ENCODE data around the gene TRPC3.
"Not testable (repeated sequence)": the region's sequence is repeated elsewhere in the genome, so short reads cannot be mapped to it uniquely, and the experiment has no call there.

Gene TRPC3

DNA sequence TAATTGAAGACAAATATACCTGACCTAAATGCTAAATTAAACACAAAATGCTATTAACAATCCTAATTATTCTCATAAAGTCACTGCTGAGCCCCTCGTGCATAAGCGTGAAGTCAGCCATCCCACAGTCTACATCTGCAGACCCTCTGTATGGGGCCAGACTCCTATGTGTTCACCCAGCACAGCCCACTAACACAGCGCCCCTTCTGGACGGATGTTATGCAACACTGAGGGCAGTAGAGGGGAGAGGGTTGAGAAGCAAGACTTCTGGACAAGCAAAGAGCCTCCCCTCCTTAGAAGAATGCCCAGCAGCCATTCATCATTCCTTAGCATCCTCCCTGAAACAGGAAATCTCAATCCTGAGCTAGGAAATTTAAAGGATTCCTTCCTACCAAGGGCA is 7.9 kb downstream of the TRPC3 start:
- peak; percentile 10 for DNase-seq

DNA sequence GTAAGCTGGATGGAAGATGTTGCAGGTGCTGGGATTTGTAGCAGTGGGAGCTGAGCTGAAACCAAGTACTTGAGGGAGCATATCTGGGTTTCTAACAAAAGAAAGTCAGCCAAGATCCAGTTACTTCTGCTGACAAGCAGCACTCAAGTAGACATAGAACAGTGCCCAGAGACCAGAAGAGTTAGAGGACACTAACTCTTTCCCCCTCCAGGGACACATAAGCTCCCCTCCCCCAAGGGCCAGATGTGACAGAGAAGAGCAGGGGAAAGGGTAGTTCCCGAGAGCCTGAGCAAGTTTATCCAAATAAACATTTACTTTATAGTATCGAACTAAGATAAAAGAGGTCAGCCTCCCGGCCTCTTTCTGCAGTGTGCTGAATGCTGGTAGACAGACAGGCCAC is 12.2 kb downstream of the TRPC3 start:
- no peak for DNase-seq

DNA sequence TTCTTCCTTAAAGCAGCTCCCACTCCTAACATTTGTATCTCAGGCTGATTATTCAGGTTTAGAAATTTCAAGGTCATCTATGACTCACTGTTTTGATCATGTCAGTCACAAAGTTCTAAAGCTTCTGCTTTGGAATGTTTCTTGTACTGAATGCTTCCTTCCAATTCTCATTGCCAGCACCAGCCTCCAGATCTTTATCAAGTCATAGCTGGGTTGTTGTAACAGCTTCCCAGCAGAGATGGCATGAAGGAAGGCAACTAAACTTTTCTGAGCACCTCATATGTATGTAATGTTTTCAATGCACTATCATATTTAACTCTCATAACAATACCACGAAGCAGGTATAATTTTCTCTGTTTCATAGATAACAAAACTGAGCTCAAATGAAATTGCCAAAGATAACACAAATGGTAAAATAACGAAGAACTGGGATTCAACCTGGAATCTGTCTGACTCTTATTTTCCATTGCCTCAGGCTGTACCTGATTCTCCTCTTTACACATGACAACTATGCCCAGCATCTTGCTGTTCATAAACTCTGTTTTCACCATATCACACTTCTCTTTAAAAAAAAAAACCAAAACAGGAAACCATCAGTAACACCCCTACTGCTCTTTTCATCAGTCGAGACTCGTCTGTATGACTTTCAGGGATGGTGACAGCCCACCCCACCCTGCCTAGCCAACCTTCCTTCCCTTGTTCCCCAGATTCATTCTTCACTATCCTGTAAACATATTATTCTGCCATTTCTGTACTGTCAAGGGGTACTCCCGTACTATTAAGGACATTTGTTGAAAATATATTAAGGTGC is 13.4 kb downstream of the TRPC3 start:
- DNase-seq, result no peak

DNA sequence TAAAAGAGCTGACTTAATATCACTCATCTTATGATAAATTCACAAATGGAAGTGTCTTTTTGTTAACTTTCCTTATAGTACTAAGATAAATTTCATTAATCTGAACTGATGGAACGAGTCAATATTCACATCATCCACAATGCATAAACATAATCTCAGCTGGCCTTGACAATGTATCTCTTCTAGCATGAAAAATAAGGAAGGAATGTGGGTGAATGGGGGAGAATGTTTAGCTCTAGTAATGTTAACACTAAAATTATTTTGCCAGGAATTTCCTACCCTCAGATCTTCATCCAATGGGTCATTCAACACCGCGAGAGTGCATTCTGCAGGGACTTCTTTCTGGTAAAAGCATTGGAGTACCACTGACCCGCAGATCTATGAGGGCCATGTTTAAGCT is 15.8 kb downstream of the TRPC3 start:
- no peak for DNase-seq

DNA sequence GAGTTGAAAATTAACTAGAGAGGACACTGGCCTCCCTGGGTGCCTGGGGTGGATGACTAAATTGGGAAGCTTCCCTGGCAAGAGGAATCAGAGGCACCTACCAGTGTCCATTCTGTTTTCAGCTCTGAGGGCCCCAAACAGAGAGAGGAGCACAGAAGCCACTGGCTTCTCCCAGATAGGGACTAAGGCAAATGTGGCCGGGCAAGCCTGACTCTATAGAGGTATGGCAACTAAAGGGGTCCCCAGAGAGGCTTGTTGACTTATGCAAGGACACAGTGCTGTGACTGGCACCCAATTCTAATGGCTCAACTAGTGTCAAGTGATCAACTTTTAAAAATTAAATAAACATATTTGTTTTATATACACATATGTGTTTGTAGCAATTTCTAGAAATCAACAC is 17.2 kb downstream of the TRPC3 start:
- no peak for DNase-seq

DNA sequence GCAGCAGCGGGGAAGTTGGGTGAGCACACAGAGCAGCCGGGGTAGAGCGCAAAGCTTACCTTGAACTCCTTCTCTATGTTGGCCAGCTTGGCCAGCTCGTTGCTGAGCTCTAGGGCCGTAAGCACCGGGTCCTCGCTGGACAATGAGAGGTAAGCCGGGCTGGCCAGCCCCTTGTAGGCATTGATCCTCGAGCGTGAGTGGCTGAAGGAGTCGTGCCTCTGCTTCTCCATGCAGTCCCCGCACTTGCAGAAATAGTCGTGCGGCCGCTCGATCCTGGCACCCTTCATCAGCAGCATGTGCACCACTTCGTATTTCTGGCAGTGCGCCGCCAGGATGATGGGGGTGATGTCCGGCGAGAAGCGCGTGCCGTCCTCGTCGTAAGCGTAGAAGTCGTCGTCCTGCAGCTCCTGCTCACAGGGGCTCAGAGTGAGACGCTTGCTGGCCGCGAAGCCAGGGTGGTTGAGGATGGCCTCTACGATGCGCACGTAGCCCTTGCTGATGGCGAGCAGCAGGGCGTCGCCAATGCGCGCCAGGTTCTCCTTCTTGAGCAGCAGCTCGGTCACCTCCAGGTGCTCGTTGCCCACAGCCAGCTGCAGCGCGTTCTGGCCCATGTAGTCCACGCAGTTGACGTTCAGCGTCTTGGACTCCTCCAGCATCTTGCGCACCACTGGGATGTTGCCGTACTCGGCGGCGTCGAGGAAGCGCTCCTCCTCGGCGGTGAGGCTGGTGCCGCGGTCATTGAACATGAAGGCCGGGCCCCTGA is 19.5 kb downstream of the TRPC3 start:
- DNase-seq, result no peak

DNA sequence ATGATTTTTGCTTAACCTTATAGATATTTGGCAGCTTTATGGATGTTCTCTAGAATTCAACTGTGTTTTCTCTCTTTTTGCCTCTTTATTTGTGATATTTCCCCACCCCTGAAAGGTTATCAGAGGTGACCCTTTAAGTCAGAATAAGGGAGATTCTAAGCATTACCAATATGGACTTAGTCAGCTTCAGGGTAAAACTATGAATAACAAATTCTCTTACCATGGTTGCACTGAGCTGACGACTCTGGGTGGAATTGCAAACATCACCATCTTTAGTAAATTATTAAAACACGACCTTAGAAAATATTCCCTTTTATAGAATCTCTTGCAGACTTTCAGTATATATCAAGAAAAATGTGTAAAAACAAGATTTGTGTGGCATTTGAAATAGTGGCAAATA is 21.6 kb downstream of the TRPC3 start:
- no peak for DNase-seq

DNA sequence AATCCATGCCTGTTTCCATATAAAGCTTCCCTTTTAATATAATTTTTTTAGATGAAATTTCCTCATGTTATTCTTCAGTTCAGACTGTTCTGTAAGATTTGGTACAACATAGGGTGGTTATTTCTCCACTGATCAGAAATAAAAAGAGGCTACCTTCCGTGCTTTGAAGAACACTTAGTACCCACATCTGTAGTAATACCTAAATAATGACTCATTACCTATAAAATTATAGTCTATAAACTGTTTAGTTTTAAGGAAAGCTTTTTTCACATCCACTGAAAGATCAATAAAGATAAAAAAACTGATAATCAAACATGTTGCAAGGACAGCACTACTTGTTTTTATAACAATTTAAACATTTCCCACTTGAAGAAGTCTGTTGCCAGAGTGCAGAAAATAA is 23.9 kb downstream of the TRPC3 start:
- DNase-seq, result no peak

DNA sequence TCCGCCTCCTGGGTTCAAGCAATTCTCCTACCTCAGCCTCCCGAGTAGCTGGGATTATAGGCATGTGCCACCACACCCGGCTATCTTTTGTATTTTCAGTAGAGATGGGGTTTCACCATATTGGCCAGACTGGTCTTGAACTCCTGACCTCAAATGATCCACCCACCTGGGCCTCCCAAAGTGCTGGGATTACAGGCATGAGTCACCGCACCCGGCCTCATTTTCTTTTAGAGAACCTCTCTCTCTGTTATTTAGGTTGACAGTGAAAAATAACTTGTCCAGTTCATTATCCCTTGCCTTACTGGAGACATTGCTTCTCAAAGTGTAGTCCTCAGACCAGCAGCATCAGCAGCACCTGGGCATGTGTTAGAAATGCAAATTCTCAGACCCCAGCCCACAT is 25.4 kb downstream of the TRPC3 start:
- DNase-seq, result not testable (repeated sequence)

DNA sequence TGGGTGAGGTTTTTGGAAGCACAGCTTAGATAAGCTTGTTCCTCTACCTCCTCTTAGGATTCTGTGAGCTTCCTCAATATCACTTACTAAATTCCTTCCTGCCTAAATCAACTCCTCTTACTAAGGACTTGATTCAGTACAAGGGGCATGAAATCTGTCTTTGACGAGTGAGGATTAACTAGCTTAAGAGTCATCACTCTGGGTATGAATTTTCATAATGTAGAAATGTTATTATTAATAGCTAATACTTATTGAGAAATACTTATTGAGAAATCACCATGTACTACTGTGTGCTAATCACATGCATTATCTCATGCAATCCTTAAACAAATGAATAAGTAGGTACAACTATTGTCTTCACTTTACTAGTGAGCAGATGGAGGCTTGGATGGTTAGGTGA is 28.6 kb downstream of the TRPC3 start:
- no peak for DNase-seq

DNA sequence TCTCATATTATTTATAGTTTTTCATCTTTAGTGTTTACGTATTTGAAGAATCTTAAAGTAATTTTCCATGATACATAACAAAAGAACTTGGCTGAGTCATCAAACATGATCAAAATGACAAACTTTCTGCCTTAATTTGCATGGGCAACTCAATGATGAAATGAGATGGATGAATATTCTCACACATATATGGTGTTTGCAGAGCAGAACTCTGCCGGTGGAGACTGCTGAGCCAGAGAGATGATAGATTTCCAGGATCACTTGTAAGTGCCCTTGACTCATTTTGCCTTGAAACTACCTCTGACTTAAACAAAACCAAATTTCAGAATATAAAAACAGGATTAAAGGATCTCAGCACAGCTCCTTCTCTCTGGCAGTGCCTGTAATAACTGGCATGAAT is 38.2 kb downstream of the TRPC3 start:
- no peak for DNase-seq

DNA sequence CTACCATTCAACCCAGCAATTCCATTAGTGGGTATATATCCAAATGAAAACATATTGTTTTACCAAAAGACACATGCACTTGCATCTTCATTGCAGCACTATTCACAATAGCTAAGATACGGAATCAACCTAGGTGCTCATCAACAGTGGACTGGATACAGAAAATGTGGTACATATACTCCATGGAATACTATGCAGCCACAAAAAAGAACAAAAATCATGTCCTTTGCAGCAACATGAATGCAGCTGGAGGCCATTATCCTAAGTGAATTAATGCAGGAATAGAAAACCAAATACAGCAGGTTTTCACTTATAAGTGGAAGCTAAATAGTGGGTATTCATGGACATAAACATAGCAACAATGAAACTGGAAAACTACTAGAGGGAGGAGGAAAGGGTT is 43.5 kb downstream of the TRPC3 start:
- DNase-seq, result no peak

DNA sequence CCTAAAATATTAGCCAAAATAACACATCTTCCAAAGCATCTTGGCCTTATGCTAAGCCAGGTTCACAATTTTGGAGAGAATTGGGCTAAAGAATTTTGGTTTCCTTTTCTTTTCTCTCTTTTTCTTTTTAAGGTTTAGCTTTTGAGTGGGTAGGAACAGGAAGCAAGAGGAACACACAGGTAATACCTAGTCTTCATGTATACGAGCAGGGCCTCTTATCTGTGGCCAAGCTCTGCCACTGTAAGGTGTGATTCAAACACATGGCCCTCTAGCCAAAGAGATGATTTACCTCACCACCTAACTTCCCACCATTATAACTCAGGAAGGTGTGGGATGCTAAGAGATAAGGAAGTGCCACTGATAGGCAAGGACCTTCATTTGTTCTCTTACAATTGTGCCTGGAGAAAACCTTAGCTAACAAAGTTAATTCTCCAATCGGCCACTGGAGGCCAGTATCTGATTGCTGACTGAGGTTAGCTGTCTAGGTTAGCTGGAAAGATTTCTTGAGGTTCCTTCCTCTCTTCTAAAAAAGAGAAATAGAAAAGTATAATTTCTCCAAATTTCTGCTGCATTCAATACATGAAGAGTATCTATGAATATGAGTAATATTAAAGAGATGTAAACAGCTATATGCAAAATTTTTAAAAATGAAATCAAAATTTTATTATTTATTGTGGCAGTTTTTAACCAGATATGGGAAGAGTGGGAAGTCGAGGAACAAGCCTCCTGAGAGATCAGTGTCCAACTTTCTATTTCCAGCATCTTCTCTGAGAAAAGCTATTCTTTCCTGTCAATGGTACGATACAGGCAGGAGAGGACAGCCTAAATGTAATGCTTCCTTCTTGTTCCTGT is 51.5 kb downstream of the TRPC3 start:
- DNase-seq, result peak; percentile 82

DNA sequence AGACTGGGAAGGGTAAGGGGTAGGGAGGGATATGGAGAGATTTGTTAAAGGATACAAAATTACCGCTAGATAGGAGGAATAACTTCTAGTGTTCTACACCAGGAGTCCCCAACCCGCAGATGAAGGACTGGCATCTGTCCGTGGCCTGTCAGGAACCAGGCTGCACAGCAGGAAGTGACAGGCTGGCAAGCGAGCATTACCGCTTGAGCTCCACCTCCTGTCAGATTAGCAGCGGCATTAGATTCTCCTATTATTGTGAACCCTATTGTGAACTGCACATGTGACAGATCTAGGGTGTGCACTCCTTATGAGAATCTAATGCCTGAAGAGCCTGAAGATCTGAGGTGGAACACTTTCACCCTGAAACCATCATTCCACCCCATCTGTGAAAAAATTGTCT is 53.7 kb downstream of the TRPC3 start:
- DNase-seq, result peak; percentile 27

DNA sequence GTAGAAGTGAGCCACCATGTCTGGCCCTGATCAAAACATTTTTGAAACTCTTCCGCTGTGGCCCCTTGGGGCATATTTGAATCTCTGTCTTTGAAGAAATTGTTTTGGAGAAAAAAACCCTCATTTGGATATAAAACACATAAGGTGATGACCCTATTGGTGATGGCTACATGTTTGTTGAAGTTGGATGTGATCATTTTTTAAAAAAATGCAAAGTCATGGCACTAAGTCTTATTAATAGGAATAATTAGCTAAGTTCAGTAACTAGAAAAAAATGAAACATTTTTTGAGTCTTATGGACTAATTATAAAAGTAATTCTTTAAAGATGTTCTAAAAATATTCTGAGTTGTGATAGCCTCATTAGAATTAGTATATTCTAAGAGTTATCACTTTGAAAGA is 63.7 kb downstream of the TRPC3 start:
- no peak for DNase-seq

DNA sequence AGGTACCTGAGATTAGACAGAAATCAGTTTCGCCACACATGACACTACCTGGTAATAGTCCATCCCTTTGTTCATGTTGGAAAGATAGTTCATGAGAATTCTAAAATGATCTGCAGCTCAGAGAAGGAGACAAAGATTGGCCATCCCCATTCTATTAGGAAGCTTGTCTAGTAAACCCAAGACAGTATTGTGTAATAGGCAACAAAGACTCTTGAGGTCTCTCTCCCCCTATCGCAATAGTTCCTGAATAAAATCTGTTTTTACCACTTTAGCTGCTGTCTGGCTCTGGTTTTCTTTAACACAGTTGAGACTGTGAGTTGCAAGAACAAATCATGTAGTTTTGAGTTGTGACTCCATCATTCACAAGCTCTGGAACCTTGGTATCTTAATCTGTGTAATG is 66.7 kb downstream of the TRPC3 start:
- peak; percentile 10 for DNase-seq

DNA sequence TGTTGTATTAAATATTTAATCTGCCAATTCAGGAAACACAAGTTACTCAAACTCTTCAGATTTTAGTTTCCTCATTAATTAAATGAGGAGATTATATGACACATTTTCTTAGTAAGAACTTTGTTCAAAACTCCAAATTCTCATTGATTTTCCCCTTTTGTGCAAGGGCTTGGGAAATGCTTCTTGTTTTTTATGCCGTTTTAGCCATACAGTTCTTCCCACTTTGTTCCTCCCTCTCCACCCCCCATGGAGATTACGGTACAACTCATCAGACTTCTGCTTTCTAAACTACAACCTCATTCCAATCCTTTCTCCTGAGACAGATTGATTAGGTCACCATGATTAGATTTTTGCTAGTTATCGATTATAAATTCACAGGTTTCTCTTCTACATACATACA is 70.7 kb downstream of the TRPC3 start:
- DNase-seq, result no peak

DNA sequence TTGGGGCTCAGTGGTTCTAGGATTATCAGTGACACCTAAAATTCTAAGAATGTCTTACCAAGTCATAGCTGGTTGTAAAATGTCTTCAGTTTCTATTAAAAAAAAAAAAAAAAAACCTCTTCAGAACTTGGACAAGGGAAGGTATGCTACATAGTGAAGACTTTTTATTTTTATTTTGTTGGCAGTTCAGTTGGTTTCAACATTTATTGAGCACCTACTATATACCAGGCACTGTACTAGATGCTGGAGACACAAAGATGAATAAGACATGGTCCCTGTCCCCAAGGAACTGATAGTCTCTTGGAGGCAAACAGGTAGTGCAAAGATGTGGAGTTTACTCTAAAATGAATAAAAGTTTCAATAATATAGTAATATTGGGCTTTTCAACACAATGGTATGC is 72.7 kb downstream of the TRPC3 start:
- no peak for DNase-seq

DNA sequence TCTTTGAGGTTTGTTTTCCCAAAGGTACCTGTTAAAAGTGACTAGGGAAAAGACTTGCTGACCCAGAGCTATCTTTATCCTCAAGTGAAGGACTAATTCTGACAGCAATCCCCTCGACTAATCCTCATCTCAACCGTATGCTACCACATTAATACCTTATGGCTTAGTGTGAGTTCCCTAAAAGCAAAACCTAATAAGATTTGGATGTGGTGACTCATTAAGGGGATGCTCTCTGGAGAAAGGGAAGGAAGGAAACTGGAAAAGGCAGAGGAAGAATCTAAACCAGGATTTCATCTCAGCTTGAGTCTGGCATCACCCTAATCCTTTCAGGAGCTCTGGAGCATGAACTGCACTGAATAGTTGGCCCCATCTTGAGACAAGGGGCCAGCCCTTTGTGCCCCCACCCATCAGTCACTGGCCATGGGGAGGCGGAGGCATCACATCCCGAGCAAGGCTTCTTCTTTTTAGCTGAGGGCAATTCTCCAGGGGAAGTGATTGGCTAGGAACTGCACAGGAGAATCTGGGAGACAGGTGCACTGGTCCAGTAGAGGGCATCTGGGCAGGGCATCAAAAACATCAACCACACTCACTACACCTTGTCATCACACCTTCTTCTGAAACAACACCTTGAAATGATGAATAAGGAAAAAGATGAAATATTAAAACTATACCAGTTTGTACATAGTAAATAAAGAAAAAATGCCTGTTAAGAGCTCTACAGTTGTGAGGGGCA is 74.7 kb downstream of the TRPC3 start:
- no peak for DNase-seq

DNA sequence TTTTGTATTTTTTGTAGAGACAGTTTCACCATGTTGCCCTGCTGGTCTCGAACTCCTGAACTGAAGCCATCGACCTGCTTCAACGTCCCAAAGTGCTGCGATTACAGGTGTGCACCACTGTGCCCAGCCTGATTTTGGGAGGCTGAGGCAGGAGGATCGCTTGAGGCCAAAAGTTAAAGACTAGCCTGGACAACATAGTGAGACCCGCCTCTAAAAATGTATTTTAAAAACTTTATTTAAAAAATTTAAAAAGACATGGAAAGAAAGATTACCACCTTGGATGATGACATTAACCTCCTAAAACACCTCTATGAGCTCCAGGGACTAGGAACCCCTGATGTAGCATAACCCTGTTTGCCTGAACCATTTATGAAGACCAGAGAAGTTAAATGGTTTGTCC is 75.8 kb downstream of the TRPC3 start:
- no peak for DNase-seq

DNA sequence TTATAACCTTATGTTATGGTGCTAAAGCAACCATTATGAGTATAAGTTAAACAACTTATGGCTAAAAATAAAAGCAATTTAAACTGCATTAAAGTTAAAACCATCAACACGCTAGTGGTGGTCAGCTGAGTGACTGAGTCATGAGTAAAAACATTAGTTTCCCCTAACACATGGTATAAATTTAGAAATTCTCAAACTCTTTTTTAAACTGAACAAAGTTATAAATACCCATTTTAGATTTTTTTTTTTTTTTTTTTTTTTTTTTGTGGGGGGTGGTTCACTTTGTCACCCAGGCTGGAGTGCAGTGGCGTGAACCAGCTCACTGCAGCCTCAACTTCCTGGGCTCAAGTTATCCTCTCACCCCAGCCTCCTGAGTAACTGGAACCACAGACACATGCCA is 76.2 kb downstream of the TRPC3 start:
- DNase-seq, result no peak

DNA sequence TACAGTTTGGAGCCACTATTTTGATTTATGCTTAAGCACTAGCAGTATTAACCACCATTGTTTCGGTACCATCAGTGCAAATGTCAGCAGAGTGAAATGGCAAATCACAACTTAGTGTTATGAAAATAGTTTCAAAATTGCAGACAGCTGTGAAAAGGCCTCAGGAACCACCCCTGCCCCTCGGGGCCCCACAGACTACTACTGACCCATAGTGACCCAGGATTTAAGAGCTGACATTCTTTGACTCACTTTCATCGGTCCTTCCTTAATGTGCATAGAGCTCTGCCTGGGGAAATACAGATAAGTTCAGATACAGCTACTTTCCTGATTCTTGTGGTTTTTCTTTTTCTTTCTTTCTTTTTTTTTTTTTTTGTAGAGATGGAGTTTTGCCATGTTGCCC is 78.3 kb downstream of the TRPC3 start:
- DNase-seq, result no peak

Measured in hematopoietic multipotent progenitor cell treated with erythropoietin and hydrocortisone succinate and interleukin-3 and kit ligand, for 6 days (in vitro differentiated cells).